ENCODE data around the gene YIPF7.

YIPF7 gene

DNA sequence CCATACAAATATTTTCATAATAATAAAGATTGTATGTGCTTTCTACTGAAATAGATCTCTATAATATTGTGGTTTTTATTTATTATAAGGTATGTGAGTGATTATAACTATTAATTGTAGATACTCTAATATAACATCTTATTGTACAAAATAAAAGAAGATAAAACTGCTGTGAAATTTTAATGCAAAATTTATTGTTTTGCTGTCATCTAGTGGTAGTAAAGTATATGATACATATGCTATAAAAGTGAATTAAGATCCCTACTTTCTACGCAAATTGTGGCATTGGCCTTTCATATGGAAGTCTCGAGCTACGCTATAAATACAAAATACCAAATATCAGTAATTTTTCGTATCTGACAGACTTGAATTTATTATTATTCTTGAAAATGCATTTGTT lies 19.3 kb downstream of the YIPF7 start:
- no peak overlapping the region for H3K4me3 ChIP-seq (ENCODE audit: low read length)
- no peak for DNase-seq (ENCODE audit: low read depth, low spot score)

DNA sequence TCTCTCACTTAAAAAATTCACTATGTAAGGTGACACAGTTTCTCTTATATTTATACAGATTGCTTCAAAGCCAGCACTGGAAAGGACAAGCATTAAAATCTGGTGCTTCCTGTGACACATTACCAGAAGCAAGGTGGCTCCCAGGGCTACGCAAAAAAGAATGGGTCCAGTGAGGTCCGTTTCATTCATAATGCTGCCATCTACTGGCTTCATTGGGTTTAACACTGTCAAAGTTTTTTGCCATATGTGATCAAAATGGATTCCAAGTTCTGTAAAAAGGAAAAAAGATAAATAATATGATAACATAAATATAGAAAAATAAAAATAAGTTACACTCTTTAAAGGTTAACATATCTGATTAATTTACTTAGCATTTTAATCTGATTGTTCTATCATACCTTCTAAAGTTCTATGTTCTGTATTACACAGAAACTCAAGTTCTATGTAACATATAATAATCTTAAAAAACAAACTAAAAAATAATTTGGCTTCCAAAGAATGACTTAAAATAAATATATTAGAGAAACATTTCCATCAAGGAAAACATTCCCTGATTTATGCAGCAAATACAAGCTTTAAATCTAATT lies 22.1 kb downstream of the YIPF7 start:
- H3K4me3 ChIP-seq (ENCODE audit: low read length) = no peak overlapping the region
- DNase-seq (ENCODE audit: low read depth, low spot score) = peak; percentile 39

DNA sequence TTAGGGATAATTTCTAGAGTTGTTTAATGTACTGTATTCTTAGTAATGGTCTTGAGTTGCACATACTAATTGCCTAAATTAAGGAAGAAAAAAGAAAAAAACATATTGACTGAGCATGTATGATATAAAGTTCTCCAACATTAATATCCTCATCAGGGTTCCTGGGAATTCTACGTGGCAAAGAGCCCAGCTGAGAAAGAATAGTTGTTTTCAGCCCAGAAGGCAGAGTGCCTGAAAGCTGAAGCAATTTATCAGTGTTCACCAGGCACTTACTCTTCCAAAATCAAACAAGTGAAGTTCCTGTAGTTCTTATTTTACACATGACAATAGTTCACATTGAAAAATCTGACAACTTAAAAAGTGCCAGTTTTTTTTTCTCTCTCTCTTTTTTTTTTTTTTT lies 27.7 kb downstream of the YIPF7 start:
- DNase-seq (ENCODE audit: low read depth, low spot score) = no peak
- no peak overlapping the region for H3K4me3 ChIP-seq (ENCODE audit: low read length)

DNA sequence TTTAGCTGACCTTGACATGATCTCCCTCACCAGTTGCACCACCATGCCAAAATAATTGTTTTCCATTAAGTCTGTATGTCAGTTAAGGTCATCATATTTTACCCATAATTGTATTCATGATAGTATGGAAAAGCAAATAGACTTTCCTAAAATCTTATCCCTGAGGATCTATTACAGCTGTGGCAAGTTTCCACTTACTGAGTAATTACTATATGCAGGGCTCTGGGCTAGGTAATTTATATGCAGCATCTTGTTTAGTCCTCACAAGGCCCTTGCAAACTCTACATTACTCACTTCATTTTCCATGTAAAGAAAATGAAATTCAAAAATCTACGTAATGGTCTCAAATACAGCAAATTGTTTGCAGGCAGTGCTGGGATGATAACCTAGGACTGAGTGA lies 34.8 kb downstream of the YIPF7 start:
- no peak for DNase-seq (ENCODE audit: low read depth, low spot score)
- H3K4me3 ChIP-seq (ENCODE audit: low read length) = no peak overlapping the region

DNA sequence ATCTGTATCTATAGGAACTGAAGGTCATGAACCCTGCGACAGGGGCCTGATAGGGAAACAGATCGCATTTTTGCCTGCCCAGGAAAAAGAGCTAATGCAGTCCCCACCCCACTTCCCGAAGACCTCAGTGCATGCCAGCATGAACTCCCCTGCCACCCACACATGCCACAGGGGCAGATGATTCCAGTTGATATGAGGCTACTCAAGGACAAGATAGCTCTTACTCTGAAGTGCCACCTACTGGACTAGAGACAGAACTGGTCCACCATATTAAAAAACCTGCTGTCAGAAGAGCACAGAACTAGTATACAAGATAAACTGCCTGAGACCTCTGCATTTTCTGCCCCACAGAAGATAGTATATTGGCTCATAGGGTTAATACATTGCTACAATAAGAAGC lies 68.0 kb downstream of the YIPF7 start:
- H3K4me3 ChIP-seq (ENCODE audit: low read length) = no peak overlapping the region
- peak; percentile 17 for DNase-seq (ENCODE audit: low read depth, low spot score)

DNA sequence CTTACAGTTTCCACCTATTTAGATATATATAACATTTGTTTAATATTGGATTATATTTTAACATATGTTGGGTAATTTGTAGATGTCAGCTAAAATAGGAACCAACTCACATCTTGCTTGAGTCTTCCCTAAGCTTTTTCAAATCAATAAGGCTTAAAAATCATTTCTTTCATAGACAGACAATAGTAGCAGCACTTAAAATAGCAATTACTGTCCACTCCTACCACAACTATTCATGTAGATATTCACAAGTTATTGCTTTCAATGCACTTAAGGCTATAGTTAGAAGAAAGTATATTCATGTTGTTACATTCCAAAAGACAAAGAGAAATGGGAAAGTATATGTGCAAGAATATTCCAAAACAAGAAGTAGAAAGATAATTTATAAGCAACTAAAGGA lies 71.2 kb downstream of the YIPF7 start:
- no peak overlapping the region for H3K4me3 ChIP-seq (ENCODE audit: low read length)
- DNase-seq (ENCODE audit: low read depth, low spot score) = no peak

DNA sequence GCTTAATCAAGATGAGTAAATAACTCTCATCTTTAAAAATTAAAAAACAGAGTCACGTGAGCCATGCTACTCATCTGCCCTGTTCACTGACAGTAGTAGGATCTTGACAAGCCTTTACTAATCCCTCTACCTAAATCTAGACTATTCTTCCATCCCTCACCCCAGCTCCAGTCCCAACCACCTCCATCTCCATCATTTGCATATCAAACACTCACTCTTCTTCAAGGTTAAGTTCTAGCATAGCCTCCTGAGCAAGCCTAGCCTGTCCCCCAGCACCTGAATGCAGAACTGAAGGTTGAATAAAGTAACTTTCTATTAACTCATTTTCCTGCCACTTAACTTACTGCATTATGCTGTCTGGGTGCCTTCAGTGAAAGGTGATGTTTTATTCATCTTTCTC lies 72.5 kb downstream of the YIPF7 start:
- no peak for DNase-seq (ENCODE audit: low read depth, low spot score)
- H3K4me3 ChIP-seq (ENCODE audit: low read length) = no peak overlapping the region
